ENCODE measurements around the gene RPS6KB2.
A peak's percentile ranks its signal among the peaks of the same experiment; 100 is the strongest.

Gene RPS6KB2

DNA sequence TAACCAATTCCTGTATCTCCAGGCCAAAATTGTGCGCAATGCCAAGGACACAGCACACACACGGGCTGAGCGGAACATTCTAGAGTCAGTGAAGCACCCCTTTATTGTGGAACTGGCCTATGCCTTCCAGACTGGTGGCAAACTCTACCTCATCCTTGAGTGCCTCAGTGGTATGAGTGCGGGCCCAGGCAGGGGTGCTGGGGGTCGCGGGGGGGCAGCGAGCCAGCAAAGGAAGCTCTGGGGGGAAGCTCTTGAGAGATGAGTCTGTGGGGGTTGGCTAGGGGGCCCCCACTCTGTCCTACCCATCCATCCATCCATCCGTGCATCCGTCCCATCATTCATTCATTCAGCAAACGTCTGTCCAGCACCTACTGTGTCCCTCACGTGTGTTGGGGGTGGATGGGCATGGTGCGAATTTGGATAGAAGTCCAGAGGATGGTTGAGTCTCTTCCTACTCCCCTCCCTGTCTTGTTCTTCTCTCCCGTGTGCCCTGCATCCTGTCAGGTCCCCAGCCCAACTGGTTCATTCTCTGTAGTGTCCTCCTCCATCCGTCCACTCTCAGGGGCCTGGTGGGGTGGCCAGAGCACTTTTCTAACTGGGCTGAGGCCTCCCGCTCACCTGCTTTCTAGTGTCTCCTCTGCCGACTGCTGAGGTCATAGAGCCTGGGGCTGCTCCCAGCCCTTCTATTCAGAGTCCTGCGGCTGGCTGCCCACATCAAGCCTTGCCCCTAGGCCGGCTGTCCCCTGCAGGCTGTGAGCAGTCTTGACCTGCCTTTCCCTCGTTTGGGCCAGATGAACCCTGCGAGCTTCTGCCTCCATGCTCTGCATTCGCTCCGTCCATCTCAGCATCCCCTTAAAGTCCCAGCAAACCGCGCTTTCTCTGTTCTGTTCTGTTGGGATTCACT lies 3.3 kb downstream of the RPS6KB2 start:
- DNase-seq = no peak

DNA sequence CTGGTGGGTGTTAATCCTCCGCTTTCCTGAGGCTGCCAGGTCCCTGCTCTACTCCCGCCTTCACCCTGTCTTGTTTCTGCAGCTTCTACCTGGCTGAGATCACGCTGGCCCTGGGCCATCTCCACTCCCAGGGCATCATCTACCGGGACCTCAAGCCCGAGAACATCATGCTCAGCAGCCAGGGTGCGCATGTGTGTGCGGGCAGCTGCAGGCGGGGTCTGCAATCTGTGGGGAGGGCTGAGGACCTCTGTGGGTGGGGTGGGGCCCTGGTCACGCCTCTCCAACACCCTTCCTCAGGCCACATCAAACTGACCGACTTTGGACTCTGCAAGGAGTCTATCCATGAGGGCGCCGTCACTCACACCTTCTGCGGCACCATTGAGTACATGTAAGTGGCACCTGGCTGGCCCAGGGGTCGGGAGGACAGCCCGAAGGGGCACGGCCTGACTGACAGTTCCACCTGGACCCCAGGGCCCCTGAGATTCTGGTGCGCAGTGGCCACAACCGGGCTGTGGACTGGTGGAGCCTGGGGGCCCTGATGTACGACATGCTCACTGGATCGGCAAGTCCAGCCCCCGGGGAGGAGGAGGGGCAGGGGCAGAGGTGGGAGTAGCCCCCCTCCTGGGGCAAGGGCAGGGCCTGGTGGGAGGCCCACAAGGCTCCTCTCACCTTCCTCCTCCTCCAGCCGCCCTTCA lies 4.5 kb downstream of the RPS6KB2 start:
- DNase-seq = no peak

- no peak for DNase-seq
Observed at GRCh38 chr11:67433536-67434394, 5.5 kb downstream of the RPS6KB2 start.

DNA sequence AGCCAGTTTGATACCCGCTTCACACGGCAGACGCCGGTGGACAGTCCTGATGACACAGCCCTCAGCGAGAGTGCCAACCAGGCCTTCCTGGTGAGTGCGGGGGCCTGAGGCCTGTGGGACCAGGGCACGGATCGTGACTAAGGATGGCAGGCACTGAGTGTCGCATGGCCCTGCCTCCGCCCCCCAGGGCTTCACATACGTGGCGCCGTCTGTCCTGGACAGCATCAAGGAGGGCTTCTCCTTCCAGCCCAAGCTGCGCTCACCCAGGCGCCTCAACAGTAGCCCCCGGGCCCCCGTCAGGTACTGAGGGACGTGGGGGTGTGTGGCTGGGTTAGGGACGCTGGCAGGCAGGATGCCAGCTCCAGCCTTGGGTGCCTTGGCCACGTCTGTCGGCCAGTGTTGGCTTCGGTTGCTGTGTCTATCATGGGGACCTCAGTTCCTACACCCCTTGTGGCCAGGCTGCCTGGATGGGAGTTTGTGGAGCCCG lies 6.1 kb downstream of the RPS6KB2 start:
- DNase-seq = no peak

DNA sequence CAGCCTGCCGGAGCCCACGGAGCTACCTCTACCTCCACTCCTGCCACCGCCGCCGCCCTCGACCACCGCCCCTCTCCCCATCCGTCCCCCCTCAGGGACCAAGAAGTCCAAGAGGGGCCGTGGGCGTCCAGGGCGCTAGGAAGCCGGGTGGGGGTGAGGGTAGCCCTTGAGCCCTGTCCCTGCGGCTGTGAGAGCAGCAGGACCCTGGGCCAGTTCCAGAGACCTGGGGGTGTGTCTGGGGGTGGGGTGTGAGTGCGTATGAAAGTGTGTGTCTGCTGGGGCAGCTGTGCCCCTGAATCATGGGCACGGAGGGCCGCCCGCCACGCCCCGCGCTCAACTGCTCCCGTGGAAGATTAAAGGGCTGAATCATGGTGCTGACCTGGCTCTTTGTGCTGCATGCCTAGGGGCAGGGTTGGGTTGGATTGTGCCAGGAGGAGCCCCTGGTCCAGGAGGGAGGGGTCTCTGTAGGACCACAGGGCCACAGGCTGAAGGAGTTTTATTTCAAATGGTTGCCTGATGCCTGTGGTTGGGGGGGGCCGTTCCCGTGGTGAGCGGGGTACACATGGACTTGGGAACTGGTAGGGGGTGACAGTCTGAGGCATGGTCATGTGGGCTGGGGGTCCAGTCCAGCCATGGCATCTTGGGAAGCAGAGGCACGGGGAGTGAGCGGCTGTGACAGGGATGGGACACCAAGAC lies 6.9 kb downstream of the RPS6KB2 start:
- no peak for DNase-seq

DNA sequence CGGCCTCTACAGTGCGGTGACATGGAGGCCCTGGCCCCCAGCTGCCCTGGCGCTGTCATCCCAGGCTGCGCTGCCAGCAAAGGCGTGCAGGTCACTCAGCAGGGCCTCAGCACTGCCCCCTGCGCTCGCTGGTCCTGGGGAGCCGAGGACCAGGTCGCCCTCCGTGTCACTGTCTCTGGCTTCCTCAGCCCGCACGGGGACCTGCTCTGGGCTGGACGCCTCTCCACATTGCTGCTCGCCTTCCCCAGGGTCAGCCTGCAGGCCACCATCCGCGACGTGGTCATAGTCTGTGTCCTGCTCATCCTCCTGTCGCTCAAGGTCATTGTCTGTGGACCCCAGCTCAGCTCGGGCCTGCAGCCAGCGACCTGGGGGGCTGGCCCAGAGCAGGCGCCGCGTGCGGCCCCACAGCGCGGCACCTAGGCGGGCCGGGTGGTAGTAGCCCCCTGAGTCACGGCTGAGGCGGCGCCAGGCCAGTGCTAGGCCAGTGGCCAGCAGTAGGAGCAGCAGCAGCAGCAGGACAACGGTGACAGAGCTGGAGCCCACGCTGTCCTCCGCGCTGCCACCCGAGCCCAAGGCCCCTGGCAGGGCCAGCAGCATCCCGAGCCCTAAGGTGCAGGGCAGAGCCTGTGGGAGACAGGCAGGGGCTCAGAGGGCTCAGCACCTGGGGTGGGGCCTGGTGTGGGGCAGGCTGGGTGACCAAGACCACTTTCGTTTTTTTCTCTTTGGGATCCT lies 7.6 kb downstream of the RPS6KB2 start:
- DNase-seq = no peak

DNA sequence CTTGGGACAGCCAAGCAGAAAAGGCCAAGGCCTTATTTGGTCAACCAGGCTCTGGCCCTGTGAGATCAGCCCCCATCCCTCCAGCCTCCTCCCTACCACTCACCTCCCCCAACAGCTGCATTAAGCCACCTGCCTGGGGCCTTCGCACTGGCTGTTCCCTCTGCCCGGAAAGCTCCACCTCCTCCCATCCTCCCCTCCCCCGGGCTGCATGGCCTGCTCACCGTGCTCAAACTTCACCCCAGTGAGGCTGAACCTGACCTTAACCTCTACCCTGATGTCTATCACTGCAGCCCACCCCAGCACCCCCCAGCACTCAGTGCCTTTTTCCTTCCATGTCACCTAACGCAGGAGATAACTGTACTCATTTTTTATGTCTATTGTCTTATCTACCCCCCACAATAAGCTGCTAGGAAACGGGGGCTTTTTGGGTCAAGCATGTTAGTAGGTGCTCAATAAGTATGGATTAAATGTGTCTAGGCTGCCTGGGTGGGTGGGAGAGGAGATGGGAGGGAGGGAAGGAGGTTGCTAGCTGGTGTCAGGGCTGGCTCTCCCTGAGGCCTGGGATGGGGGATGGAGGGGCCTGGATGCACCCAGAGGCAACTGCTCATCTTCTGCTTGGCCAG lies 8.3 kb downstream of the RPS6KB2 start:
- DNase-seq = peak in 1 of 2 experiments; percentile 38

DNA sequence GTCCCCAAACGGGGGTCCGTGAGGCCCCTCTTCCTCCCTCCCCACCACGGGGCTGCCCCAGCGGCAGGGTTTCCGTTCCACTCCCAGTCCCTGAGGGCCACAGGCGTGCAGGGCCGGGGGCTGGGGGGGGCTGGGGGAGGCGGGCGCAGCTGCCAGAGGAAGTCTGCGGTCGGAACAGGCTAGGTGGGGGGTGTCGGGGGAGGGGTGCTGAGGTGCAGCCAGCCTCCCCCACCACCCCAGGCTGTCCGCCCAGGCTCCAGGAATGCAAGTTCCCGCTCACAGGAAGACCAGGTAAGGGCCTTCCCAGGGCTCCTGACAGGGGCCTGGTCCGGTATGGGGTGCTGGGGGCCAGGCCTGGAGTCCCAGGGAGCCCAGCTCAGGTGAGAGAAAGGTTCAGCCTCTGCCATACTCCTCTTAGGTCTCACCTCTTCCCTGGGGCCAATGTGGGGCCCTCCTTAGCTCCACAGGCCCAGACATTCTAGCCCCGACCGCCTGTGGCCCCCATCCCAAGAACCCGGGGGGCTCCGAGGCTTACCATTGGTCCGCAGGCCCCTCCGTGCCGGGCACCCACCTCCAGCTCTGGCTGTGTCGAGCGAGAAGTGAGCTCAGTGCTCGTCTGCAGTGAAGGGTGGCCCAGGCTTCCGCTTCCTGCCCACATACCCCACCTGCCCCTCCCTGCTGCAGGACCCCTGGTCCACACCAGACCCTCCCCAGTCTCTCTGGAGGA lies 9.0 kb downstream of the RPS6KB2 start, which contains the start of gene PTPRCAP:
Gene PTPRCAP, minus strand, starts transcription at position 601 of the 727 bp plus-strand sequence. Its CDS starts 63 bp downstream, at position 538.
- DNase-seq = no peak

DNA sequence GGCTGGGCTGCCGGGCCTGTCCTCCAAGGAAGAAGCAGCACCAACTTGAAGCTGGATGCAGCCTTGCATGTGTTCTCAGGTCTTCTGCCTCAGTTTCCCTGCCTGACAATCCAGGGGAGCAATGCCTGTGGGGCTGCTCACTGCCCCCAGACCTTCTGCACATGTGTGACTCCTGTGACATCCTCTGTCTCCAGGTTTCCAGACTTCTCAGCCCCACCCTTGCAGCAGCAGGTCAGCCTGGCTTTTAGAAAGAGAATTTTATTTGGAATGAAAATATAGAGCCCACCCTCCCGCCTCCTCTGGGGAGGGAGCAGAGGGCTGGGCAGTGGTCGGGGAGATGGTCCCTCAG lies 9.5 kb downstream of the RPS6KB2 start:
- DNase-seq = no peak

- DNase-seq = no peak
Observed at GRCh38 chr11:67438158-67438902, 10.0 kb downstream of the RPS6KB2 start.

GRCh38 chr11:67439321-67440228 lies 11.3 kb downstream of the RPS6KB2 start:
- peak; percentile 16 to 41 for DNase-seq

DNA sequence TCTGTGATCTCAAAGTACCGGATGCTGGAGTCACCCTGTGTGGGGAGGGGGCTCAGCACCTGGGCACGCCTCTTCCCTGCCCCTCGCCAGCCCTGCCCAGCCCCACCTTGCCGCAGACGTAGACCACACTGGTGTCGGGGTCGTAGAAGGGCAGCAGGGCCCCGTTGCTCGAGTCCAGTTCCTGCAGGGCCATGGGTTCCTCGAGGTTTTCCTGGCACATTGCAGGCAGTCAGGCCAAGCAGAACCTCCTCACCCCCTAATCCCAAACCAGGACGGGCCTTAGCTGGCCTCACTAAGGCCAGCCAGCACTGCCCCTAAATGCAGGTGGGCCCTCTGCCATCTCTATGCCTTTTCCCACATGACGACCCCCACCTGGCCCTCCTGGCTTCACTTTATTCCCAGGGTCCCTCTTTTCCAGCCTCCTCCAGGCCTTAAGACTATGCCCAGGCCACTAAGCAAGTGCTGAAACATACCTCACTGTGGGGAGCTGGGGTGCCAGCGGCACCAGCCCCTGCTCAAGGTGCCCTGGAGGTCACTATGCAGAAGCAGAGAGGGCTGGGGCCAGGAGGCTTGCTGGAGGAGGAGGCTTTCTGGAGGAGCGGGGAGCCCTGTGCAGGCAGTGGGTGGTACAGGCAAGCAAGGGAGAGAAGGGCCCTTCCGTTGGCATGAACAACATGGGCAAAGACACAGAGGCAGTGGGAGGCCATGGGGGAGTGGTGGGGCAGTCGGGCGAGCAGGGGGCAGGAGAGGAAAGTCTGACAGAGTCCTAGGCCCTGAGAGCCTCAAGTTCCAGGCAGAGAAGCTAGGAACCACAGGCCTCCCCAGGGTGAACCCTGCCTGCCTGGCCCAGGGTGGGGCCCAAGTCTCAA lies 12.2 kb downstream of the RPS6KB2 start:
- DNase-seq = no peak

GRCh38 chr11:67441098-67441563 lies 12.8 kb downstream of the RPS6KB2 start:
- DNase-seq = no peak

DNA sequence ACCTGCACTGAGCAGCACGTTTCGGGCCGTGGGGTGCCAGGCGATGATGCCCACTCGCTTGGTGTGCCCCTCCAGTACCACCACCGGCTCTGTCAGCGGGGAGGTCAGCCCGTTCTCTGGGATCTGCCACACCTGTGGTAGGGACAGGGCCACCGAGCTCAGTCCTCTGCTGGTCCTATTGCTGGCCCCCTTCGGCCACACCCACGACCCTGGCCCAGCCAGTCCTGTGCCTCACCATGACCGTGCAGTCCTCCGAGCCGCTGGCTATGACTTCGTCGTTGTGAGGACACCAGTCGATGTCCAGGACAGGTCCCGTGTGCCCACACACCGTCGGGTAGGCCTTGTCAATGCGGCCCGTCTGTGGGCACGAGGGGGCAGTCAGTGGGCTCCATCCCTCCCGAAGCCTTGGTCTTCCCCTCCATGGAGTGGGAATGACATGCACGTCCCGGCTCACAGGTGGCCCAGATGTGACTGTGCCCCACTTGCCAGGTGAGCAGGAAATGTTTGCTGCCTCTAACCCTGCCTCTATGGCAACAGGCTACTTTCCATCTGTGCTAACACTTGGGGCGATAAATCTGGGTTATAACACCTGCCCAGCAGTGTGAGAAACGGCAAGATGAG lies 13.5 kb downstream of the RPS6KB2 start:
- no peak for DNase-seq

DNA sequence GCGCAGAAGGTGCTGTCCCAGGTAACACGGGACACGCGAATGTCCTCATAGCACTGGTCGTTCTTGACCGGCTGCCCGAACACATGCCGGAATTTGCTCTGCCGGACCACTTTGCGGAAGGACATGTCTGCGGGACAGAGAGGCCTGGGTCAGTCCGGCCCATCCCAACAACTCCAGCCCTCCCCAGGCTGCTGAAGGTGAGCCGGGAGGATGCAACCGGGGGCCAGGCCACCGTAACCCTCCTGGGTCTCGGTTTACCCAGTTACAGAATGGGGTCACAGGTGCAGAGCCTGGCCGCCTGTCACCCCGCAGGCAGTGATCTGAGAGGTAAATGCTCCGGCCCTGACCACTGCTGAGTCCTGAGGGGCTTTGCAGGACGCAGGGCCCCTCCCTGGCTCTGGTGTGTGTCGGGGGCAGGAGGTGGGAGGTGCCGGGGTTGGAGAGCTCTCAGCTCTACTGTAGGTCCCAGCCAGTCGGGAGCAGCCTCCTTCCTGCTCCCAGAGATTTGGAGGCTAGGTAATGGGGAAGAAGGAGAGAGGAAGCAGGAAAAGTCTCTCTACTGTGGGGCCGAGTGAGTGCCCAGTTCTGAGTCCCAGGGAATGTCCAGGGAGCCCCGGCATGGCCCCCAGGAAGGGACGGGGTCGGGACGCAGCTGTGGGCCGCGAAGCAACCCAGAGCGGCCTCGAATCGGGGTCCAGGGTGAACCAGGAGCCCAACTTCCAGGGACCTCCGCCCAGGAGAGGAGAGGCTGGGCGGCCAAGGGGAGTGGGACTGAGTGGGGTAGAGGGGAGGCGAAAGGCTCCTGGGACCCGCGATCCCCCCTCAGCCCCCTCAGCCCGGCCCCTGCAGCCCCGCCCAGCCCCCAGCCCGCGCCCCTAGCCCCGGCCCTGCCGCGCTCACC lies 14.5 kb downstream of the RPS6KB2 start:
- no peak for DNase-seq

GRCh38 chr11:67445515-67445914 lies 17.2 kb downstream of the RPS6KB2 start:
- DNase-seq = no peak

Data from NCI-H526 (cell line).